Parathyroid adenoma (tissue), 2 donors: Measurements from ENCODE around the gene SNTB2.

Experiments
- H2AFZ ChIP-seq: fragments of 300-600 bp; sonication (generic); one replicate; pipeline ENCODE4 v1.7.0; 2017; ENCODE audit warnings: antibody characterized with exemption, mild to moderate bottlenecking
- H3K27ac ChIP-seq: fragments of 300-600 bp; sonication (generic); one replicate; pipeline ENCODE4 v1.7.0; 2017
- H3K27me3 ChIP-seq: fragments of 300-600 bp; sonication (generic); one replicate; pipeline ENCODE4 v1.7.0; 2017; ENCODE audit warnings: low read length; ENCODE audit not compliant: control insufficient read depth, insufficient read depth
- H3K36me3 ChIP-seq: fragments of 300-600 bp; sonication (generic); one replicate; pipeline ENCODE4 v1.7.0; 2017; ENCODE audit warnings: low read length; ENCODE audit not compliant: control insufficient read depth, insufficient read depth
- H3K4me1 ChIP-seq: fragments of 300-600 bp; sonication (generic); one replicate; pipeline ENCODE4 v1.7.0; 2017; ENCODE audit warnings: control low read depth
- H3K4me2 ChIP-seq: fragments of 300-600 bp; sonication (generic); one replicate; pipeline ENCODE4 v1.7.0; 2017; ENCODE audit warnings: low read length
- H3K4me3 ChIP-seq: fragments of 300-600 bp; sonication (generic); one replicate; pipeline ENCODE4 v1.7.0; 2017; ENCODE audit warnings: low read depth, low read length
- H3K79me2 ChIP-seq: fragments of 300-600 bp; sonication (generic); one replicate; pipeline ENCODE4 v1.7.0; 2017; ENCODE audit warnings: control low read depth
- H3K9ac ChIP-seq: fragments of 300-600 bp; sonication (generic); one replicate; pipeline ENCODE4 v1.7.0; 2017; ENCODE audit warnings: mild to moderate bottlenecking
- H3K9me3 ChIP-seq: fragments of 300-600 bp; sonication (generic); one replicate; pipeline ENCODE4 v1.7.0; 2017; ENCODE audit warnings: low read length; ENCODE audit not compliant: control insufficient read depth
- CTCF ChIP-seq: fragments of 300-600 bp; sonication (generic); IDR thresholded peaks from one replicate; pipeline ENCODE4 v1.7.0; 2017; ENCODE audit warnings: antibody characterized with exemption, mild to moderate bottlenecking
- donor health status: primary hyperparathyroidism.

The SNTB2 gene

GRCh38 chr16:69326172-69326873 is 139.4 kb downstream of the SNTB2 start:
- peaks cover 27% of the 10 kb centered on the region for H3K4me1 ChIP-seq

GRCh38 chr16:69327585-69328310 is 140.8 kb downstream of the SNTB2 start:
- no peaks in the 10 kb centered on the region for H3K27me3 ChIP-seq
- H2AFZ ChIP-seq: no peak overlapping the region
- H3K9me3 ChIP-seq: no peaks in the 10 kb centered on the region
- H3K9ac ChIP-seq: no peak overlapping the region
- peak overlapping the region; percentile 84 for H3K4me2 ChIP-seq
- peak overlapping the region; percentile 81 for H3K27ac ChIP-seq
- peaks cover 27% of the 10 kb centered on the region for H3K4me1 ChIP-seq
- no peak overlapping the region for H3K4me3 ChIP-seq
- H3K36me3 ChIP-seq: no peaks in the 10 kb centered on the region
- no peak for TF ChIP-seq CTCF
- peaks cover 18% of the 10 kb centered on the region for H3K79me2 ChIP-seq

More at GRCh38 chr16:69326172-69326873, 139.4 kb downstream of the SNTB2 start:
- Histone ChIP-seq H3K9ac (no peak overlapping the region), H3K79me2 (peaks cover 17% of the 10 kb centered on the region), H3K4me3 (peak overlapping the region; percentile 52), H3K27me3 (no peaks in the 10 kb centered on the region), H3K9me3 (no peaks in the 10 kb centered on the region), H3K36me3 (no peaks in the 10 kb centered on the region), H2AFZ (no peak overlapping the region), H3K27ac (peak overlapping the region; percentile 81), H3K4me2 (peak overlapping the region; percentile 84)
- TF ChIP-seq CTCF: no peak

DNA sequence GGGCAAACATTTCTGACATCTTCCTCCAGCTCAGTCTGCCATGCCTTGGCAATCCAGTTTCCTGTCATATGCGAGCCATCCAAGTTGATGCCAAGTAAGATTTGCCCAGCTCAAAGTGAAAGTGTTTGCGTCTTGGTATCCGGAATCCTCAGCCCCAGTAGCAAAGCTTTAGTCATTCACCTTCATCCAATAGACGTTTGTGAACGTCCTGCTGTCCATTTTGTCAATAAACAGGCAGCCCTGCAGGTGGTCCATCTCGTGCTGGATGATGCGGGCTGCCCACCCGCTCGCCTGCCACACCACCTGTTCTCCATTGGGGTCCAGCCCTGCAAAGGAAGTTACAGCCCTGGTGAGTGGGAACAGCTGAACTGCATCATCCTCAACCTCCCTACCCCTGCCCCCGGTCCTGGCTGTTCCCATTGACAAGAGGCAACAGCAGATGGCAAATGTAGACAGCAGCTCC is 141.9 kb downstream of the SNTB2 start:
- H3K27me3 ChIP-seq: no peaks in the 10 kb centered on the region
- H3K79me2 ChIP-seq: peaks cover 13% of the 10 kb centered on the region
- no peak overlapping the region for H3K9ac ChIP-seq
- H3K4me1 ChIP-seq: peaks cover 27% of the 10 kb centered on the region
- H3K36me3 ChIP-seq: no peaks in the 10 kb centered on the region
- H3K4me3 ChIP-seq: peak overlapping the region; percentile 66
- no peaks in the 10 kb centered on the region for H3K9me3 ChIP-seq
- no peak overlapping the region for H2AFZ ChIP-seq
- no peak for TF ChIP-seq CTCF
- peak overlapping the region; percentile 37 for H3K27ac ChIP-seq
- H3K4me2 ChIP-seq: peak overlapping the region; percentile 55

GRCh38 chr16:69329369-69330285 is 142.7 kb downstream of the SNTB2 start:
- H3K36me3 ChIP-seq: no peaks in the 10 kb centered on the region
- peak overlapping the region; percentile 55 for H3K4me2 ChIP-seq
- no peaks in the 10 kb centered on the region for H3K27me3 ChIP-seq
- no peak for TF ChIP-seq CTCF
- peak overlapping the region; percentile 66 for H3K4me3 ChIP-seq
- no peaks in the 10 kb centered on the region for H3K9me3 ChIP-seq
- H3K79me2 ChIP-seq: peaks cover 16% of the 10 kb centered on the region
- peak overlapping the region; percentile 61 for H3K27ac ChIP-seq
- peak overlapping the region; percentile 88 for H2AFZ ChIP-seq
- no peak overlapping the region for H3K9ac ChIP-seq
- H3K4me1 ChIP-seq: peaks cover 24% of the 10 kb centered on the region
